GM12875 (cell line): ENCODE data around the gene SMAP2.

Experiments used
- H3K4me3 ChIP-seq: one replicate; pipeline ENCODE4 v1.5.1; 2011; ENCODE audit warnings: low read depth, low read length, control low read depth
- CTCF ChIP-seq: IDR thresholded peaks from 2 replicates; pipeline ENCODE4 v1.5.1; 2011; ENCODE audit warnings: low read depth, mild to moderate bottlenecking, control low read depth, inconsistent platforms, low read length, moderate library complexity, borderline replicate concordance; ENCODE audit not compliant: insufficient read depth

Gene SMAP2

GRCh38 chr1:40394491-40395172, 21.1 kb downstream of the SMAP2 start:
- TF ChIP-seq CTCF = no peak
- H3K4me3 ChIP-seq = no peak overlapping the region

- TF ChIP-seq CTCF = no peak
- H3K4me3 ChIP-seq = no peak overlapping the region
Observed at GRCh38 chr1:40395190-40396175, 22.0 kb downstream of the SMAP2 start.

GRCh38 chr1:40396420-40396819, 22.9 kb downstream of the SMAP2 start:
- TF ChIP-seq CTCF = no peak
- no peak overlapping the region for H3K4me3 ChIP-seq

GRCh38 chr1:40397258-40397657, 23.7 kb downstream of the SMAP2 start:
- TF ChIP-seq CTCF = no peak

GRCh38 chr1:40399984-40400704, 26.6 kb downstream of the SMAP2 start:
- TF ChIP-seq CTCF = no peak
- H3K4me3 ChIP-seq = peak overlapping the region; percentile 27

More at GRCh38 chr1:40397258-40397657, 23.7 kb downstream of the SMAP2 start:
- H3K4me3 ChIP-seq = no peak overlapping the region

GRCh38 chr1:40401473-40402201, 28.1 kb downstream of the SMAP2 start:
- H3K4me3 ChIP-seq = no peak overlapping the region
- no peak for TF ChIP-seq CTCF
